NB4 (cell line): Measurements from ENCODE around the gene DLG5.

ENCODE experiments used
- DNase-seq: peaks from one replicate; pipeline ENCODE4 v3.0.0; 2010; ENCODE audit warnings: low read depth
- H3K4me3 ChIP-seq: one replicate; pipeline ENCODE4 v1.5.1; 2011; ENCODE audit warnings: mild to moderate bottlenecking, low read depth, low read length, moderate library complexity
- CTCF ChIP-seq: IDR thresholded peaks from one replicate; pipeline ENCODE4 v1.5.1; 2012; ENCODE audit warnings: low read depth, low read length
- MAX ChIP-seq: IDR thresholded peaks from 2 replicates; pipeline ENCODE4 v1.6.1; 2011; ENCODE audit warnings: low read depth, low read length
- MYC ChIP-seq: IDR thresholded peaks from 2 replicates; pipeline ENCODE4 v1.6.1; 2011; ENCODE audit warnings: low read depth, low read length
- POLR2A ChIP-seq: IDR thresholded peaks from 2 replicates; pipeline ENCODE4 v1.6.1; 2011; ENCODE audit warnings: mild to moderate bottlenecking; ENCODE audit not compliant: insufficient read length; ENCODE audit errors: extremely low read depth

The DLG5 gene

GRCh38 chr10:77959384-77959783, 32.8 kb upstream of the DLG5 start:
- H3K4me3 ChIP-seq, result no peak overlapping the region
- TF ChIP-seq CTCF, result no peak
- TF ChIP-seq MAX, result no peak
- TF ChIP-seq MYC, result no peak
- TF ChIP-seq POLR2A, result no peak
- no peak for DNase-seq

GRCh38 chr10:77955136-77955535, 28.6 kb upstream of the DLG5 start:
- no peak overlapping the region for H3K4me3 ChIP-seq
- DNase-seq, result no peak
- TF ChIP-seq MYC (no peak), MAX (no peak), CTCF (no peak)

GRCh38 chr10:77949167-77949566, 22.6 kb upstream of the DLG5 start:
- peak; percentile 61 for DNase-seq
- TF ChIP-seq MAX, result no peak
- TF ChIP-seq POLR2A, result no peak
- no peak for TF ChIP-seq MYC
- TF ChIP-seq CTCF, result no peak
- no peak overlapping the region for H3K4me3 ChIP-seq

- TF ChIP-seq MAX, result no peak
- TF ChIP-seq MYC, result no peak
- TF ChIP-seq POLR2A, result no peak
- no peak for TF ChIP-seq CTCF
- DNase-seq, result no peak
- H3K4me3 ChIP-seq, result no peak overlapping the region
These were observed 19.5 kb upstream of the DLG5 start for GRCh38 chr10:77946084-77946483.

- H3K4me3 ChIP-seq, result no peak overlapping the region
- TF ChIP-seq MYC (no peak), POLR2A (no peak), CTCF (no peak), MAX (no peak)
- no peak for DNase-seq
These were observed 18.0 kb upstream of the DLG5 start for GRCh38 chr10:77944519-77944918.

- no peak overlapping the region for H3K4me3 ChIP-seq
- TF ChIP-seq MAX (no peak), CTCF (no peak), POLR2A (no peak), MYC (no peak)
- DNase-seq, result peak; percentile 31
These were observed 16.8 kb upstream of the DLG5 start for GRCh38 chr10:77943121-77943901.
